ENCODE data around the gene TMEM30A.

Gene TMEM30A

DNA sequence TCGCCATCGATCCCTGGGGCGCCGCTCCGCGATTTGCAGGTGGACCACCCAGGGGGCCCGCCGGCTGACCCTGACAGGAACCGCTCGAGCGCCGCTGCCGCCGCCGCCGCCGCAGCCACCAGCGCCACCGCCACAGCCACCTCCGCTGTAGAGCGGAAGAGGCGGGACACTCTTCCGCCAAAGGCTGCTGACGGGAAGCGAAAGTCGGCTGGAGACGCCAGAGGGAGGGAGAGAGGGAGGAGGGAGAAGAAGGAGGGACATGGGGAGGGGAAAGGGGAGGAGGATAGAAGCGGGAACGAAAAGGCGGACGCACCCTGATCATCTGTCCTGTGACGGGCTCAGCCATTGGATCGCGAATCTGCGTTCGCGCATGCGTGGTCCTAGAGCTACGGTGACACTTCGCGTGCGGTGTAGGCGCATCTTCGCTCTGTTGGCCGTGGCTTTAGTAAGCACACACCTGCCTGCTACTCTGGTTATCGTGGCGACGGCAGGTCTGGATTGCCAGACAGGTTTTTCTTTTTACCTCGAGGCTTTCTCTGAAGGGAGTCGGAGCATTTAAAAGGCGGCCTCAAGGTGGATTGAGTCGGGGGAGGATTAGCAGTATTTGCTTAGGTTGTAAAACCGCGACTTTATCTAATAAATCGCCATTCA, at the start of gene TMEM30A:
Gene TMEM30A (minus strand): TSS at position 161 of the 651 bp plus-strand sequence. CDS start 154 bp downstream, at position 7.
- DNase-seq: peak; percentile 100

GRCh38 chr6:75333676-75334200, 49.1 kb upstream of the TMEM30A start:
- no peak for DNase-seq

GRCh38 chr6:75331151-75331550, 46.6 kb upstream of the TMEM30A start:
- DNase-seq: no peak

- DNase-seq: no peak
Observed at GRCh38 chr6:75329703-75330102, 45.1 kb upstream of the TMEM30A start.

GRCh38 chr6:75327807-75328206, 43.2 kb upstream of the TMEM30A start:
- no peak for DNase-seq

DNA sequence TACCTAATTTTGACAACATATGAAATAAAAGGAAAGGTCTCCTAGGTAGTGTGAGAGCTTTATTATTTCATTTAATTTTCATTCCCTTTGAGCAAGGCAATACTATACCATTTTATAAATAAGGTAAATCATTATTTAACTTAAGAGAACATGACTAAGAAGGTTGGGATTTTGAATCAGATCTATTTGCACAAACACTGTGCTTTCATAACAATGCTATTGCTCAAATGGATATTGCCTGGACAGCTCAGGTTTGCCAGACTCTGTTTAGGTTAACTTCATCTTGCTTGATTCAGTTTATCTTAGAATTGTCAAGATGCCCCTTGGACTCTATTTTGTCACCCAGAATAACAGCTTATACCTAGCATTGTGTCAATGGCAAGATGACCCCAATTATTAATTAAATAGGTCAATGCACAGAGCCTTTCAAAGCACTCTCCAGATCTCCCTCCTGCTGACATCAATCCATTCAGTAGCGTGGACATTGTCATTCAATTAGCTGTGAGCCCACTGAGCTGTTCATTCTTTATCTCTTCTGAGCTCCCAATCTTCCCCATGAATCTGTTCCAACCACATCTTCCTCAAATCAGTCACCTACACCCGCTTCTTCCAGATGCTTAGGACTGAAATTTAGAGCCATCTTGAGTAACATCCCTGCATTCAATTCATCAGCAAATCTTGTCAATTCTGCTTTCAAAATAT, 42.1 kb upstream of the TMEM30A start:
- DNase-seq: peak; percentile 52

- DNase-seq: no peak
Observed at GRCh38 chr6:75318900-75319299, 34.3 kb upstream of the TMEM30A start.

DNA sequence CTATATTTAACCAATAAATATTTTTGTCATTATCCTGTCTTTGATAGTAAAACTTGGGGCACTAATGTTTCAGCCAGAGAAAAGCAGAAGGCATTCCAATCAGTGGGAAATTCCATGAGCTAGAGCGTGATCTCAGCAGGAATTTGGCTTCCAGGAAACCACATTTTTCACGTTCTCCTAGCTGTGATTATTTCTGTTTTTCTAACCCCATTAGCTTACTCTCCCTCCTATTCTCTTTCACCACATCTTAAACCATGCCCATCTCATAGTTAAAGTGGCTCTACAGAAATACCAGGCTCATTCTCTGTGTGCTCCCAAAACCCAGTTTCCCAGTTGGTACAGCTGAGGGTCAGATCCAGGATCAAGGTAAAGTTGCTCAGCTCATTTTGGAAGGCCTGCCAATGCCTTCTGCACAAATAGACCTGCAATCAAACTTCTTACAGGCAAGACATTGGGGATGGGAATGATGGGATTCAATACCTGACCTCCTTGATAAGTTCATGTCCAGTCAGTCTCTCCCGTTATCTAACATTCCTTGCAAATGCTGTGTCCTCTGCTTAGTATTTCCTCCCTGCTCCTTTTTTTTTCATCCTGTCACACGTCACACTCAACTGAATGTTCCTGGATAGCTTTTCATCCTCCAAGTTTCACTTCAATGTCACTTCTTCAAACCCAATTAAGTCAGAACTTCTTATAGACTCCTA, 33.1 kb upstream of the TMEM30A start:
- DNase-seq: no peak

GRCh38 chr6:75315978-75316377, 31.4 kb upstream of the TMEM30A start:
- DNase-seq: no peak

GRCh38 chr6:75308250-75308988, 23.8 kb upstream of the TMEM30A start:
- no peak for DNase-seq

- DNase-seq: no peak
Observed at GRCh38 chr6:75307364-75308004, 22.9 kb upstream of the TMEM30A start.

DNA sequence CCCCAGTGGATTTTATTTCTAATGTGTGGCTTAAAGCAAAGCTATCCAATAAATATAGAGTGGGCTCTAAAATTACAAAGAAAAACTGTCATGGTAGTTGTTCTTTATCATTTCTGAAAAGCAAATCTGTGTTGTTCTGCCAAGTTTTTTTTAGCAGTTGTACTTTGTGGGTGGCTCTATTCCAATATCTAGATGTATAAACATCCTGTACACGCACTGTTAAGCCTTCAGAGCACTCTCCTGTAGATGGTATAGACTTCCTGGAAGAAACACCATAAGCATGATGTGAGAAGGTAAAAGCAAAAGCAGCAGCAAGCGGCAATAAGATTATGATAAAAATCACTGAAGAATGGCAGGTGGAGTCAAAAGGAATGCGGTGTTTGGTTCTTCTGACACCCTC, 21.5 kb upstream of the TMEM30A start:
- no peak for DNase-seq

DNA sequence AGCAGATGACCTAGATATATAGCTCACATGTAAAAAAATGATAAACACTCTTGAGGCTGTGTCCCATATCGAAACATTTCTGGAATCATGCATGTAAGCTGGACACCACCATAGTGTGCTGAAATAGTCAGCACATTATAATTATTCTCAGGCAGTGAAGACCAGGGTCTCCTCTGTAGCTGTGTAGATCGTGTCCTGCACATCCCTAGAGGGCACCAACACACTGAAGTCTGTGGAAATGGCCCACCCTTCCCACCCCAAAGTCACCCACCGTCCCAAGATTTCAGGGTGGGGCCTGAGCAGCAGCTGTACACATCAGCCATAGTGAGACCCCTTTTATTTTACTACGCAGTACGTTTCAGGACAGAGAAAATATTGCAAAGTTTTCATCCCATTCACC, 21.0 kb upstream of the TMEM30A start:
- no peak for DNase-seq

GRCh38 chr6:75302280-75302679, 17.7 kb upstream of the TMEM30A start:
- DNase-seq: no peak

GRCh38 chr6:75301537-75301936, 16.9 kb upstream of the TMEM30A start:
- DNase-seq: no peak

DNA sequence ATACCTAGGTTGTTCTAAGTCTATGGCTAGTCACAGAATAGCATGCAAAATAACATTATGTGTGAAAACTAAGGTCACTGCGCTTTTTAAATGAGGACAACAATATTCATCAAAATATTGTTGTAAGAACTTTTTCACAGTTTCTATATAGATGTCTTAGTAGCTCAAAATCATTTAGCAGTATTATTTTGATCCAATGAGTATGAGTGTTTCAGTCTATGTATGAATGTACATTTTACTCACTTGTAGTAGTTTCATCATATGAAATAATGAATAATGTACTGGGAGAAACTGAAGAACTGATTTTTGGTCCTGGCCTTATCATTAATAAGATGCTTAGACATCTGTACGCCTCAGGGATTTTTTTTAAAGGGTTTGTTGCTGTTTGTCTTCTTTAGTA, 16.5 kb upstream of the TMEM30A start:
- DNase-seq: no peak

GRCh38 chr6:75300531-75300855, 15.9 kb upstream of the TMEM30A start:
- no peak for DNase-seq

DNA sequence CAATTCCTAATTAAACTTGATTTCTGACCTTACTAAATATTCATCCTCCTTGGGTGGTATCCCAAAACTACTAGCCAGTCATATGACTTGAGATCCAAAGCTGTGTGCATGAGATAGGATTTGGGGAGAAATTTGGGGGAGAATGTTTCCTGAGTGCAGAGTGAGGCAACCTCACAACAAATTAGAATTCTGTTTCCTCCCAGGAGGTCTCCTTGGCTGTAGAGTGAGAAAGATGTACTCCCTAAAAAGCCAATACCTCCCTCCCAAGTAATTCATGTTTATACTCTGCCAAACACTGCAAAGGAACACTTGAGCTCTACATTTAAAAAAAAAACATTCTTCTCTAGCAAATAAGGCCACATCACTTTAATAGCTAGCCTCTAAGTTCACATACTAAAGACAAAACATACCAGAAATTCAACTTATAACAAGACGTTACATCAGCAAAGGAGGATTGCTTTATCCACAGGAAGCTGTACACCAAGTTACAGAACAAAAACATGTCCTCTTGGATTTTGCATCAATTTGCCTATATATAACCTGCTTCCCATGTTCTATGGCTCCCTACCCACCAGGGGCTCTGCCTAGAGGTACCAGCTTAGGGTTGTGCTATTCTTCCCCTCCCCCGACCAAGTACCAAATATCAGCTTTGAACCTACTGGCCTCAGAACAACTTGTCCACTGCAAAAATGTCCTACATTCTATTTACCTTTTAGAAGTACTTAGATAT, 15.4 kb upstream of the TMEM30A start:
- no peak for DNase-seq

DNA sequence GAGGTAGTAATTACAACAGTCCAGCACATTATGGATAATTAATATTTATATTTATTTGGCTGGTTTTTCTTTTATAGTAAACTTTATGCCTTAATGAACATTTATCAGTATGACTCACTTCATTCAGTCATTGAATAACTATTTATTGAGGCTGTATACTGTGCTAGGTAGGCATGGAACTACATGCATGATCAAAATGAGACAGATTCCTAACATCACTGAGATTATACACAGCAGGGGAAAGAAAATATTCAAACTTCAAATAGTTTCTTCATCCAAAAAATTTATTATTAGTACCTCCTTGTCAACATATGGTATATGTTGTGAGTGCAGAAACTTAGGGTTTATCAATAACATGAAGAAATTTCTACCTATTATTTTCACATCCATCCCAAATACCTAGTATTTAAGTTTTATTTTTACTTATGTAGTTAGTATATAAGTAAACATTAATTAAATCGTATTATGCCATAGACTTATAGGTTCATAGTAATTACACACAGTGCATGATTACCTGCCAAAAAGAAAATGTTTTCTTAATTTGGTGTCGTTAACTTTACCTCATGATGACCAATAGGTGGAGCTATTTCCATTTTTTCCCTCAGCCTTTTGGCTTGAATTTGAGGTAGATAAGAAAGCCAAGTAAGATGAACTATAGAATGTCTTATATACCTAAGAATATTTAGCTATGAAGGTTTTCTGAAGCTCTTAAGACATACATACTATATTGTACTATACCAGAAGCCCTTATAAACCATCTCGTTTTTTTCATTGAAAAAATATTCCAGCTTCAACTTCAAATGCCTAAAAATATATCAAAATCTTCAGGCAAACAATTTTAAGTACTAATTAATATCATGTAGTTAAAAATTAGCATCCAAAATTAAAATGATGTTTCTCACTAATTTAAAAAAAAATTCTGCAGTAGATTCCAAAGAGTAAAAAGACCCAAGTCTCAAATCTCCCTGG, 12.5 kb upstream of the TMEM30A start:
- peak; percentile 63 for DNase-seq

GRCh38 chr6:75292555-75292954, 8.0 kb upstream of the TMEM30A start:
- no peak for DNase-seq

- DNase-seq: no peak
Observed at GRCh38 chr6:75291744-75292143, 7.2 kb upstream of the TMEM30A start.

Measured in NCI-H146 (cell line).